Transverse colon (tissue), 4 donors: ENCODE results near the gene BRICD5. TPM values are rescaled to one million over a fixed set of nuclear protein-coding genes. Genes with fewer than 3 reads are reported as not detected.

Source experiments
- DNase-seq: peaks from one replicate; pipeline ENCODE4 v3.0.0-alpha.2; 2019
- H3K27ac ChIP-seq, 4 donors: fragments of 200-600 bp; sonication (generic); 2 replicates each; pipeline ENCODE4 v1.5.1; 2016 to 2018; ENCODE audit warnings: inconsistent platforms in 4 of 4
- H3K27me3 ChIP-seq: fragments of 200-600 bp; sonication (generic); 2 replicates; pipeline ENCODE4 v1.5.1; 2017; ENCODE audit warnings: inconsistent platforms
- H3K36me3 ChIP-seq, 4 donors: fragments of 200-600 bp; sonication (generic); 2 replicates each; pipeline ENCODE4 v1.5.1; 2017 to 2019; ENCODE audit warnings: inconsistent platforms in 4 of 4
- H3K4me1 ChIP-seq, 4 donors: fragments of 200-600 bp; sonication (generic); 2 replicates each; pipeline ENCODE4 v1.5.1; 2017 to 2020; ENCODE audit warnings: inconsistent platforms in 4 of 4
- H3K4me3 ChIP-seq, 4 donors: fragments of 200-600 bp; sonication (generic); 1 replicate in 1 of 4; 2 replicates in 3 of 4; pipeline versions ENCODE4 v1.5.1 to v1.6.1; 2017 to 2019; ENCODE audit warnings: inconsistent platforms in 4 of 4
- H3K9me3 ChIP-seq, 2 donors: fragments of 200-600 bp; sonication (generic); 2 replicates each; pipeline ENCODE4 v1.5.1; 2017 to 2019; ENCODE audit warnings: inconsistent platforms in 2 of 2
- EP300 ChIP-seq: sonication (generic); formaldehyde crosslinking; IDR thresholded peaks from one replicate; pipeline ENCODE4 v1.6.1; 2017; ENCODE audit warnings: antibody characterized with exemption, low read depth
- POLR2A ChIP-seq: fragments of 450-650 bp; IDR thresholded peaks from one replicate; pipeline ENCODE4 v1.6.1; 2016; ENCODE audit warnings: antibody characterized with exemption, mild to moderate bottlenecking, moderate library complexity
- POLR2AphosphoS5 ChIP-seq, 3 donors: sonication (generic); formaldehyde crosslinking; IDR thresholded peaks; one replicate each; pipeline ENCODE4 v1.6.1; 2016; ENCODE audit warnings: antibody characterized with exemption in 3 of 3
- WGBS, 2 donors: methylation state at CpG; one replicate each; pipeline ENCODE4 v1.1.5; 2018; ENCODE audit warnings: low coverage in 1 of 2; 5-methylcytosine and 5-hydroxymethylcytosine counted together
- in situ Hi-C, 4 donors: fragments of 200-750 bp; cut with MboI; loops; one replicate each; pipeline versions ENCODE4 v1.15.0 to v1.15.1; 2017; ENCODE audit warnings: low sequenced_read_pairs in 3 of 4, low pct_ligation_motif_present in 1 of 4, low pct_unique_long_range_greater_than_20kb in 1 of 4
- intact Hi-C: fragments of 100-400 bp; cut with DNase I; formaldehyde crosslinking; loops from one replicate; pipeline ENCODE4 v1.15.1; 2023; ENCODE audit warnings: low total_unique reads
- total RNA-seq, 4 donors: library from RNA; depleted of rRNA; stranded (reverse); fragments of >200 nt; gene quantifications; one replicate each; pipeline ENCODE4 v1.1.0, GENCODE V29; 2016
- TF ChIP-seq, protein P1 (sequence below), 5 experiments: fragments of 200-600 bp in 3 of 5; fragments of 450-650 bp in 2 of 5; sonication (generic) in 3 of 5; IDR thresholded peaks; 1 replicate in 2 of 5; 2 replicates in 3 of 5; pipeline ENCODE4 v1.5.1; 2016 to 2017; ENCODE audit warnings: antibody characterized with exemption in 5 of 5, inconsistent platforms in 3 of 5, mild to moderate bottlenecking in 2 of 5, moderate library complexity in 1 of 5

Gene BRICD5
- total RNA-seq, 4 donors from 2014 or later, result 5.7 to 29.9 (median 11.7) TPM

- H3K4me3 ChIP-seq, result no peak overlapping the region
- no peaks in the 10 kb centered on the region for H3K9me3 ChIP-seq
- H3K27ac ChIP-seq, result no peak overlapping the region
- intact Hi-C loops, result no loop called here
- in situ Hi-C loops, result loop anchor here in 1 of 4 donors (25.0 kb wide), 1 partner anchor 300 kb away; the partner anchor contains the start of gene TBC1D24
- TF ChIP-seq, protein P1, sequence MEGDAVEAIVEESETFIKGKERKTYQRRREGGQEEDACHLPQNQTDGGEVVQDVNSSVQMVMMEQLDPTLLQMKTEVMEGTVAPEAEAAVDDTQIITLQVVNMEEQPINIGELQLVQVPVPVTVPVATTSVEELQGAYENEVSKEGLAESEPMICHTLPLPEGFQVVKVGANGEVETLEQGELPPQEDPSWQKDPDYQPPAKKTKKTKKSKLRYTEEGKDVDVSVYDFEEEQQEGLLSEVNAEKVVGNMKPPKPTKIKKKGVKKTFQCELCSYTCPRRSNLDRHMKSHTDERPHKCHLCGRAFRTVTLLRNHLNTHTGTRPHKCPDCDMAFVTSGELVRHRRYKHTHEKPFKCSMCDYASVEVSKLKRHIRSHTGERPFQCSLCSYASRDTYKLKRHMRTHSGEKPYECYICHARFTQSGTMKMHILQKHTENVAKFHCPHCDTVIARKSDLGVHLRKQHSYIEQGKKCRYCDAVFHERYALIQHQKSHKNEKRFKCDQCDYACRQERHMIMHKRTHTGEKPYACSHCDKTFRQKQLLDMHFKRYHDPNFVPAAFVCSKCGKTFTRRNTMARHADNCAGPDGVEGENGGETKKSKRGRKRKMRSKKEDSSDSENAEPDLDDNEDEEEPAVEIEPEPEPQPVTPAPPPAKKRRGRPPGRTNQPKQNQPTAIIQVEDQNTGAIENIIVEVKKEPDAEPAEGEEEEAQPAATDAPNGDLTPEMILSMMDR (IDR thresholded peaks at IDR 0.05), result no peak
- WGBS, 2 donors, result 40 to 66% methylated on average over 1 to 17 of the region's 17 CpGs
- no peaks in the 10 kb centered on the region for H3K4me1 ChIP-seq
- H3K27me3 ChIP-seq, result peaks cover 18% of the 10 kb centered on the region
- no peaks in the 10 kb centered on the region for H3K36me3 ChIP-seq
- DNase-seq, result no peak
These were observed 23.5 kb downstream of the BRICD5 start for GRCh38 chr16:2187212-2187611.

- no peak overlapping the region for H3K4me3 ChIP-seq
- TF ChIP-seq, protein P1 (IDR thresholded peaks at IDR 0.05), result no peak
- TF ChIP-seq POLR2AphosphoS5 (IDR thresholded peaks at IDR 0.05) (no peak), POLR2A (no peak), EP300 (no peak)
- H3K27me3 ChIP-seq, result peaks cover 18% of the 10 kb centered on the region
- no peak overlapping the region for H3K27ac ChIP-seq
- H3K4me1 ChIP-seq, result no peaks in the 10 kb centered on the region
- intact Hi-C loops (no loop called here), in situ Hi-C loops (loop anchor here in 1 of 4 donors (25.0 kb wide), 1 partner anchor 301 kb away; the partner anchor contains the start of gene TBC1D24)
- no peak for DNase-seq
- no peaks in the 10 kb centered on the region for H3K36me3 ChIP-seq
- 89% methylated on average over 17 of the region's 20 CpGs; no CpG with 5 or more reads in 1 of the 2 donors for WGBS, 2 donors
- no peaks in the 10 kb centered on the region for H3K9me3 ChIP-seq
These were observed 24.2 kb downstream of the BRICD5 start for GRCh38 chr16:2186505-2186904.

DNA sequence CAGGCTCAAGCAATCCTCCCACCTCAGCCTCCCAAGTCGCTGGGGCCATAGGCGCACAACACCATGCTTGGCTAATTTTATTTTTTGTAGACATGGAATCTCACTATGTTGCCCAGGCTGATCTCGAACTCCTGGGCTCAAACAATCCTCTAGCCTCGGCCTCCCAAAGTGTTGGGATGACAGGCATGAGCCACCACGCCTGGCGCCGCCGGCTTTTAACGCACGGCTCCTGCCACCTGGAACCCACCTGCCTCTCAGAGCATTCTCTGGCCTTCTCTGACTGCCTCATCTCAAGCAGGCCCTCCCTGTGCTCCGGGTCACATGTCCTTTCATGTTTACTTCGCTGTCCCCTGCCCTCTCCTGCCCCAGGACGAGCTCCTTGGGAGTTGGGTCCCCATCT lies 24.6 kb downstream of the BRICD5 start:
- DNase-seq, result no peak
- no peaks in the 10 kb centered on the region for H3K36me3 ChIP-seq
- H3K27ac ChIP-seq, result no peak overlapping the region
- WGBS, 2 donors, result 80 to 89% methylated on average over 7 to 13 of the region's 13 CpGs
- TF ChIP-seq, protein P1 (IDR thresholded peaks at IDR 0.05), result no peak
- no peak for TF ChIP-seq POLR2A
- TF ChIP-seq POLR2AphosphoS5 (IDR thresholded peaks at IDR 0.05), result no peak
- TF ChIP-seq EP300, result no peak
- in situ Hi-C loops, result loop anchor here in 1 of 4 donors (25.0 kb wide), 1 partner anchor 301 kb away; the partner anchor contains the start of gene TBC1D24
- H3K4me1 ChIP-seq, result no peaks in the 10 kb centered on the region
- H3K27me3 ChIP-seq, result peaks cover 18% of the 10 kb centered on the region
- H3K9me3 ChIP-seq, result no peaks in the 10 kb centered on the region
- intact Hi-C loops, result no loop called here
- H3K4me3 ChIP-seq, result no peak overlapping the region

GRCh38 chr16:2184962-2185361 lies 25.7 kb downstream of the BRICD5 start:
- TF ChIP-seq EP300 (no peak), POLR2A (no peak), POLR2AphosphoS5 (IDR thresholded peaks at IDR 0.05) (no peak)
- TF ChIP-seq, protein P1 (IDR thresholded peaks at IDR 0.05), result no peak
- Histone ChIP-seq H3K4me3 (no peak overlapping the region), H3K9me3 (no peaks in the 10 kb centered on the region), H3K27ac (no peak overlapping the region), H3K27me3 (peaks cover 18% of the 10 kb centered on the region), H3K4me1 (no peaks in the 10 kb centered on the region), H3K36me3 (no peaks in the 10 kb centered on the region)
- intact Hi-C loops, result no loop called here
- in situ Hi-C loops, result loop anchor here in 1 of 4 donors (25.0 kb wide), 1 partner anchor 302 kb away; the partner anchor contains the start of gene TBC1D24
- DNase-seq, result no peak
- 76% methylated on average over 20 of the region's 20 CpGs; no CpG with 5 or more reads in 1 of the 2 donors for WGBS, 2 donors
